ENCODE measurements around the gene LRBA.
"Not testable (repeated sequence)": the region's sequence is repeated elsewhere in the genome, so short reads cannot be mapped to it uniquely, and the experiment has no call there.

Gene LRBA

DNA sequence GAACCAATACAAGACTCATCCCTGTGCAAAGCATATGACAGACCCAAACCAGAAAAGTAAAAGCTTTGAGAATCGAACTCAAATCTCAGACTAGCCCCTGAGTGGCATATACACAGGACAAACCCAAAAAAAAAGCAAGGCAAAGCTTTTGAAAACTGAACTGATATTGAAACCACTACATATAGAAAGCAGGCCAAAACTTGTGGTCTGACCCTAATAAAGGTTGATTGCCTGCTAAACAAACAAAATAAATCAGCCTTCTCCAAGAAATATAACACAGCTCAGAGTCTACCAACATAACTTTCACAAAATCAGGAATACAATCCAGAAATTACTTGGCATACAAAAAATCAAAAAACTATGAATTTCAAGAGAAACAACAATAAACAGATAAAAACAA lies 40.3 kb downstream of the LRBA start:
- no peak for DNase-seq (ENCODE audit: low read depth)

DNA sequence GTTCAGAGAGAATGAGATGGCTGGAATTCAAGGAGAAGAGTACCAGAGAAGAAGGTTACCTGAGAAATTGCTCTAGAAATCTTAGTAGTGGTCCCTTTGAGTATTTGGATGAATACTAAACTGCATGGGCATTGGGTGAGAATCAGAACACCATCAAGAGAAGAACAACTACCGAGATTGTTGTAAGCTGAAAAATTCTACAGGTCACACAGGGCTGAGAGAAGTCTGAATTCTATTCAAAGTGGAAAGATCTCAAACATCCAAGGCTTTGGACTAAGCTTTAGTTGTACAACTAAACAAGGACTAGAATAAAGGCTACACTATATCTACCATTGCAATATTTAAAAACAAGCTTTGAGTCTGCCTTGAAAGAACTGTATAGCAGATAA lies 40.8 kb downstream of the LRBA start:
- no peak for DNase-seq (ENCODE audit: low read depth)

DNA sequence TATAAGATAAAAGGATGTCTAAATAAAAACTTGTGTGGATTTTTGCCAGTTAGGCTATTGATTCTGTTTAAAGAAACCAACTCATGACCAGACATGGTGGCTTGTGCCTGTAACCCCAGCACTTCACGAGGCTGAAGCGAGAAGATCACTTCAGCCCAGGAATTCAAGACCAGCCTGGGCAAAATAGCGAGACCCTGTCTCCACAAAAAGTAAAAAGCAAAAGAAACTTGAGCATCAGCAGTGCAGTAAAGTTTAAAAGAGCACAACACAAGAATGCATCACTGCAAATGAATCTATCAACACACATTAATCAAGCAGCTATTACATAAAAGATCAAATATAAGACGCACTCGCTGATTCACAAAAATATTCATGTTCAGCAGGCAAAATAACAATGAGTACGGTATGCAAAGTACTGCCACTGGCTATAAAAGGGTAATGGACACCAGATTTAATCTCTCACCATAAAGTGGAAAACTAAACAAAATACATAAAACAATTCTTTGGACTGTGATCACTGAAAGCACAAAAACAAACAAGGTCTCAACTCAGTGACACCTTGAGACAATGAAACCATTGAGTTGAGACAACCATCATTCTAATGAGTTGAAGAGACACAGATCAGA lies 41.3 kb downstream of the LRBA start:
- DNase-seq (ENCODE audit: low read depth), result no peak

DNA sequence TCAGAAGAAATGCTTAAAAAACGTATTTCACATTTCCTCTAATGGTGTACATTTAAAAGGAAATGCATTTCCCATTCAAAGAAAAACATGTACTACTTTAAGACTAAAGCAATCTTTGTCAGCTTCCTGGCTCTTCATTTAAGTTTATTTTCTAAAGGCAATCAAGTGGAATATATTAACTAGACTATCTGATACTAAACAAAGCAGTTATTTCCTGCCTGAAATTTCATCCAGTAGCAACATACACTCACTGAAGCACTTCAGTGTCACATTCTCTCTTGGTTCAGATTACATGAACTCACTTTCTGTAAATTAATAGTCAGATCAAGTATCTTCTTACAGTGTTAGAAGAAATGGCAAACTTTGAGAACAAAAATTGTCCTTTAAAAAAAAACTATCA lies 42.5 kb downstream of the LRBA start:
- DNase-seq (ENCODE audit: low read depth), result no peak

DNA sequence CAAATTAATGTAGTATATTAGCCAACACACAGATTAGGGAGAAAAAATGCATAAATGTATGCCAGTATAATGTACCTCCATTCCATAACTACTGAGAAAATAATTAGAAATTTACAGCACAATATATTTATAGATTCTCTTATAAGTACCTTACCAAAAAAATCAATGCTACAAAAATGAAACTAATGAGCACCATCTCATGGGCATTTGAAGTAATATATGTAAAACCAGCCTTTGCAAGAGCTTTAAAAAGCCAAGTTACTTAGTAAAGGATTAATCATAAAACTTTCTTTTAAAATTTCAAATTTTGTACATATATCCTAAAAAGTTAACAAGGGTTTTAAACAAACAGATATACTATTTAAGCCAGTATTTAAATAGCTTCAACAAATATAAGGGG lies 43.2 kb downstream of the LRBA start:
- DNase-seq (ENCODE audit: low read depth), result no peak

DNA sequence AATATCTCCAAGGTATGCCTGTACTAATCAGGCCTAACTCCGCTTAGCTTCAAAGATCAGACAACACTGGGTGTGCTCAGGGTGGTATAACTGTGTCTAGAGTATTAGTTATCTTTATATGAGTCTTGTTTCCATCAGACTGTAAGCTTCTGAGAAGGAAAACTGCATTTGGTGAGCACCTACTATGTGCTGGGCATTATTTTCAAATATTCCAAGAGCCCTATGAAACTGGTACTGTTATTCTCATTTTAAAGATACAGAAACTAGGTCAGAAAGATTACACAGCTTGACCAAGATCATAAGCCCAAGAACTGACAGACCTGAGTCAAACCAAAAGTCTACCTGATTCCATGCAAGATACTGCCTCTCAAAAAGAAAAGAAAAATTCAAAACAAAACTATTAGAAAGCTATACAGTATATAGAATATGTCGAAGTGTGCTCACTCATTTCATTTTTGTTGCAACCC lies 44.4 kb downstream of the LRBA start:
- no peak for DNase-seq (ENCODE audit: low read depth)

DNA sequence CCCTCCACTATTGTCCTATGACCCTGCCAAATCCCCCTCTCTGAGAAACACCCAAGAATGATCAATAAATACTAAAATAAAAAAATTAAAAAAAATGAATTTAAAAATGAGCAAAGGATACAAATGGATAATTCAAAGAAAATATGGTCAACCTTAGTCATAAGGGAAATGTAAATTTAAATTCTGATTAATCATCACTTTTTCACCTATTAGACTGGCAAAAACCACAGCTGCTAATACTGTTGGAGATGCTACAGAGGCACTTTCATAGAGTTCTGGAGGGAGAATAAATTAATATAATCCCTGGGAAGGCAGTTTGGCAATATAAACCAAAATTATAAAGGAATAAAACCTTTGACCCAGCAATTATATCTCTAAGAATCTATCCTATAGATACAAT lies 50.3 kb downstream of the LRBA start:
- no peak for DNase-seq (ENCODE audit: low read depth)

DNA sequence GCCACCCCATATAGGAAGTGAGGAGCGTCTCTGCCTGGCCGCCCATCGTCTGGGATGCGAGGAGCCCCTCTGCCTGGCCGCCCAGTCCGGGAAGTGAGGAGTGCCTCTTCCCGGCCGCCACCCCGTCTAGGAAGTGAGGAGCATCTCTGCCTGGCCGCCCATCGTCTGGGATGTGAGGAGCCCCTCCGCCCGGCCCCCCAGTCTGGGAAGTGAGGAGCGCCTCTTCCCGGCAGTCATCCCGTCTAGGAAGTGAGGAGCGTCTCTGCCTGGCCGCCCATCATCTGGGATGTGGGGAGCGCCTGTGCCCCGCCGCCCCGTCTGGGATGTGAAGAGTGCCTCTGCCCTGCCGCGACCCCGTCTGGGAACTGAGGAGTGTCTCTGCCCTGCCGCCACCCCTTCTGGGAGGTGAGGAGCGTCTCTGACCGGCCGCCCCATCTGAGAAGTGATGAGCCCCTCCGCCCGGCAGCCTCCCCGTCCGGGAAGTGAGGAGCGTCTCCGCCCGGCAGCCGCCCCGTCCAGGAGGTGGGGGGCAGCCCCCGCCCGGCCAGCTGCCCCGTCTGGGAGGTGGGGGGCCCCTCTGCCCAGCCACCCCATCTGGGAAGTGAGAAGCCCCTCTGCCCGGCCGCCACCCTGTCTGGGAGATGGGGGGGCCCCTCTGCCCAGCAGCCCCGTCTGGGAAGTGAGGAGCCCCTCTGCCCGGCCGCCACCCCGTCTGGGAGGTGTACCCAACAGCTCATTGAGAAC lies 51.3 kb downstream of the LRBA start:
- not testable (repeated sequence) for DNase-seq (ENCODE audit: low read depth)

DNA sequence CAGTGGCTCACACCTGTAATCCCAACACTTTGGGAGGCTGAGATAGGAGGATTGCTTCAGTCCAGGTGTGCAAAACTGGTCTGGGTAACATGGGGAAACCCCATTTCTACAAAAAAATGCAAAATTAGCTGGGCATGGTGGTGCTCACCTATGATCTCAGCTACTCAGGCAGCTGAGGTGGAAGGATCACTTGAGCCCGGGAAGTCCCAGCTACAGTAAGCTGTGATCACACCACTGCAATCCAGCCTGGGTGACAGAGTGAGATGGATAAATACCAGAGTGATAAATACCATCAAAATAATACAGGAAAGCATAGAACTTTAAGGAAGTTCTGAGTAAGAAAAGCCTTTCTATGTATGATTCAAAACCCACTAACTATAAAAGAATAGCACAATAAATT lies 52.8 kb downstream of the LRBA start:
- DNase-seq (ENCODE audit: low read depth), result no peak

DNA sequence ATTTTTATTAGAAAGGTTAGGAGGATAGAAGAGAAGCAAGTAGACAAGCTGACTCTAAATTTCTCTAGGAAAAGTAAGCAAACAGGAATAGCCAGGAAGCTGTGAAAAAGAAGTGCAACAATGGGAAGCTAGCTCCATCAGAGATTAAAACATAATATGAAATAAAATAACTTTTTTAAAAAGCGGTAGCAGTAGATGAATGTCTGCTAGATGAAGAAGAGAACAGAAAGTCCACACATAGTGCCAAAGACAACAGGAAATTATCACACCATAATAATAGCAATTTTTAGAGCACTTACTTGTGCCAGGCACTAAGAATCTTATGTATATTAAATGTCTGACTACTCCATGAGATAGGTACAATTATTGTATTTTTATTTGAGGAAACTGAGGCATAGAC lies 53.5 kb downstream of the LRBA start:
- no peak for DNase-seq (ENCODE audit: low read depth)

DNA sequence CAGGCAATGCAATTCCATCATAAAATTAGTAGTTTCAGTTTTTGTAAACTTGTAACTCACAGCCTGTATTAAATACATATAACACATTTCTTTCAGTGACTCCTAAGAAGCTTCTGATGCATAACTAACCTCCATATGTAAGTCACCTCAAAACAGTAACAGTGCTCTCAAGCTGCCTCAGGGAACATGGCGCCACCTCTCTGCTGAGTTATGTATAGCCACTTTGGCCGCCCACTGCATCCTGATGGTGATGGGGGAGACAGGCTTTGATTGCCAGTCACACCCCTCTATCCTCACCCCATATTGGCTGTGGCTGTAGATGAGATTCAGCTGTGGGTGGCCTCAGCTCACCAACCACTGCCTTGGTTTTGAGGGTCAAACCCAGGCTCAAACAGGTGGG lies 54.3 kb downstream of the LRBA start:
- DNase-seq (ENCODE audit: low read depth), result no peak

DNA sequence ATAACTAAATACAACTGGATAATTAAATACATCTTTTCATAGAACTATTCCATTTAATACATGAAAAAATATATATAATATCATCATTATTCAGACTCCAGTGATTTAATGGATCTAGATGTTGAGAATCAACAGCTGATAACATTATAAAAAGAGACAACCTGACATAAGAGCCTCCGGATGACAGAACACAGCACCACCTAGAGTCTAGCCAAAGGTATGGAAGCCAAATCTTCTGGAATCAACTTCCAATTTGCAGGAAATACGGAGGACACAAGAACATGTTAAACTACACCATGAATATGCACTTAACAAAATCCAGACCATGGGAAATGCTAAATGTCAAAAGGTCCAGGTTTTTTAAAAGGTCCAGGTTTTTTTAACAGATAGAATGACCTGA lies 55.0 kb downstream of the LRBA start:
- no peak for DNase-seq (ENCODE audit: low read depth)

DNA sequence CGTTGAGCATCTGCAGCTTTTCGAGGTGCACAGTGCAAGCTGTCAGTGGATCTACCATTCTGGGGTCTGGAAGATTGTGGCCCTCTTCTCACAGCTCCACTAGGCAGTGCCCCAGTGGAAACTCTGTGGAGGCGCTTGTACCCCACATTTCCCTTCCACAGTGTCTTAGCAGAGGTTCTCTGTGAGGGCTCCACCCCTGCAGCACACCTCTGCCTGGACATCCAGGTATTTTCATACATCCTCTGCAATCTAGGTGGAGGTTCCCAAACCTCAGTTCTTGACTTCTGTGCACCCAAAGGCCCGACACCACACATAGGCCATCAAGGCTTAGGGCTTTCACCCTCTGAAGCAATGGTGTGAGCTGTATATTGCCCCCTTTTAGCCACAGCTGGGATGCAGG lies 57.1 kb downstream of the LRBA start:
- DNase-seq (ENCODE audit: low read depth), result not testable (repeated sequence)

DNA sequence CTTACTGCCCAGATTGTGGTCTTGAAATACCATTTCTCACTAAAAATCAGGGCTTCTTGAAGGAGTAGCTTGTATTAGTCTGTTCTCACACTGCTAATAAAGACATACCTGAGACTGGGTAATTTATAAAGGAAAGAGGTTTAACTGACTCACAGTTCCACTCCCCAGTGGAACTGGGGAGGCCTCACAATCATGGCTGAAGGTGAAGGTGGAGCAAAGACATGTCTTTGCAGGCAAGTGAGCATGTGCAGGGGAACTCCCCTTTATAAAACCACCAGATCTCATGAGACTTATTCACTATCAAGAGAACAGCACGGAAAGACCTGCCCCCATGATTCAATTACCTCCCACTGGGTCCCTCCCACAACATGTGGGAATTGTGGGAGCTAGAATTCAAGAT lies 58.0 kb downstream of the LRBA start:
- not testable (repeated sequence) for DNase-seq (ENCODE audit: low read depth)

DNA sequence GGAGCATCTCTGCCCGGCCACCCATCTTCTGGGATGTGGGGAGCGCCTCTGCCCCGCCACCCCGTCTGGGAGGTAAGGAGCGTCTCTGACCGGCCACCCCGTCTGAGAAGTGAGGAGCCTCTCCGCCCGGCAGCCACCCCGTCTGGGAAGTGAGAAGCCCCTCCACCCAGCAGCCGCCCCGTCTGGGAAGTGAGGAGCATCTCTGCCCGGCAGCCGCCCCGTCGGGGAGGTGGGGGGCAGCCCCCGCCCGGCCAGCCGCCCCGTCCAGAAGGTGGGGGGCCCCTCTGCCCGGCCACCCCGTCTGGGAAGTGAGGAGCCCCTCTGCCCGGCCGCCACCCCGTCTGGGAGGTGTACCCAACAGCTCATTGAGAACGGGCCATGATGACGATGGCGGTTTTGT lies 61.2 kb downstream of the LRBA start:
- DNase-seq (ENCODE audit: low read depth), result not testable (repeated sequence)

DNA sequence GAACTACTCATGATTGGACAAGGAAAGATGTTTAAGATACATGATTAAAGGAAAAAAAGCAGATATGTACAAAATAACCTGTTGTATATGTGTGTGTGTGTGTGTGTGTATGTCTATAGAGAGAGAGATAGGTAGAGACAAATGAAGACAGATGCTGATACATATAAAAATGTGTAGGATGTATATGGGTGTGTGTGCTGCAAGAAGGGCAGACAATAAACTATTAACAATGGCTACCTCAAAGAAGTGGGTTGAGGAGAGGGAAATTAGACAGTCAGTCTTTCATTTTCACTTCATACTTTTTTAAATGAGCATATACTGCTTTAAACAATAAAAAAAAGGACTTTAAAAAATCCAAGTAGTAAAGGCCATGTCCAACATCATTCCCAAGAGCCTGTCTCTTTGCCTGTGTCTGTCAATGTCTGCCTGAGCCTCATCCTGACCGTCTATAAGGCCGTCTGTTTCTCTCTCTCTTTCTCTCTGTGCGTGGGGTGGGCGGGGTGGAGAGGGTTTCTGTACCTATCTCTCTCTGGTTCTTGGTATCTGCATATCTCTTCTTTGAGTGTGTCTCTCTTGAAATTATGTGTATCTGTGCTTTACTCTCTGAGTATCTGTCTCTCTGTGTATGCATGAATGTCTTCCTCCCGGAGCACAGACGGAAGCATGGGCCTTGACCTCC lies 62.8 kb downstream of the LRBA start:
- no peak for DNase-seq (ENCODE audit: low read depth)

DNA sequence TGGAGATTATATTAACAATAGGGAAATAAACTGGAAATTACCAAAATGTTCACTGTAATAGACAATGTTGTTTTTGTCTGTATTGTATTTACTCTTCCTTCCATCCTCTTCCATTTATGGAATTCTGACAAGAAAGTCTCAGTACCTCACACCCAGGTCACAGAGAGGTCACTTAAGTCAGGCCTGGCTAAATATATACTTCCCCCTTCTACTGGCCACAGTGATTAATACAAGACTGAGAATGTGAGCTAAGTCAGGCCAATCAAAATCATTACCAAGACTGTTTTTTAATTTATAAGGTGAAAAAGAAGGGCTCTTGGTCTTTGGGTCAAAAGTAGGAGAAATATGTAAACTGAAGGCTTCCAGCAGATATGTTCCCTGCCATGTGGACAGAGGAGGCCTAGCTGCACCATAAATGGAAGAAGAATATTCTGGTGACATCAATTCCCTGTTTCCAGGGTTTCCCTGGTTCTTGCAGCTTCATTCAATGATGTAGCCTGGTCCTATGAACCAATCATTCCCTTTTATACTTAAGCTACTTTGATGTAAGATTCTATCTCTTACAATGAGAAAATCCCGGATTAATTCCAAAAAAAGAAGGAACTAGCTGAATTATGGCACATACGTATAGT lies 64.3 kb downstream of the LRBA start:
- DNase-seq (ENCODE audit: low read depth), result no peak

DNA sequence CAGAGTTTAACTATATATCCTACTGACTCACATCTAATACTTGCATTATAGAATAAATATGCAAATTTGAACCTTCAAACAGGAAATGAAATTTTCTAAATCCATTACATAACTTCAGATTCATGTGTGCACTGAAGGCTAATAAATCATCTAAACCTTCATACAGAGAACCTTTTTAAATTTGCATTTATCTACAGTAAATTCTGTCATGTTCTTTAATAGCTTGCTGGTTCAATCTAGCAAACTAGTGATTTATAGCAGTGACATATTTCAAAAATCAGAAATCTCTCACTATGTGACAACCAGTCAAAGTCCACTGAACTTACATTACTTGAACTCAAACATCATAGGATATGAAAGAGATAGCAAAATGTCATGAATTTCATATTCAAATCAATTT lies 65.1 kb downstream of the LRBA start:
- DNase-seq (ENCODE audit: low read depth), result no peak

DNA sequence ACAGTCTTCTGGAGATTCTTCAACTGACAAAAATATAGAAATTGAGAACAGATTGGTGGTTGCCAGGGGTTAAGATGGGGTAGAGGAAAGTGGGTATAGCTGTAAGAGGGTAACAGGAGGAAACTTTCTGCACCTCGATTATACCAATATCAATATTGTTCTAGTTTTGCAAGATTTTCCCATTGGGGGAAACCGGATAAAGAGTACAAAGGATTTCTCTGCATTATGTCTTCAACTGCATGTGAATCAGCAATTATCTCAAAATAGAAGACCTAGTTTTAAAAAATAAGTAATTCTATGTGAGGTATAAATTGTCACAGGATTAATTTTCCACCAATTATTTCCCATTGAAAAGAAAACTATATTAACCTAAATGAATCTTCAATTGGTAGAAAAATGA lies 65.7 kb downstream of the LRBA start:
- DNase-seq (ENCODE audit: low read depth), result no peak

DNA sequence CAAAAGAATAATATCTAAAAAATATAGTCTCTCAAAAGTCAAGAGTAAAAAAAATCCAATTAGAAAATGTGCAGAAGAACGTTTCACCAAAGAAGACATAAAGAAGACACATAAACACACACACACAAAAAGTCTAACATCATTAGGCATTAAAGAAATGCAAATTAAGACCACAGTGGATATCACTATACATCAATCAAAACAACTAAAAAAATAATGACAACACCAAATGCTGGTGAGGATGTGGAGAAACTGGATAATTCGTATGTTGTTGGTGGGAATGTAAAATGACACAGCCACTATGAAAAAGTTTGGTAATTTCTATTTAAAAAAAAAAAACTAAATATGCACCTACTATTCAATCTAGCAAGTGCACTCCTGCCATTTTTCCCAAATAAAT lies 66.4 kb downstream of the LRBA start:
- DNase-seq (ENCODE audit: low read depth), result no peak

DNA sequence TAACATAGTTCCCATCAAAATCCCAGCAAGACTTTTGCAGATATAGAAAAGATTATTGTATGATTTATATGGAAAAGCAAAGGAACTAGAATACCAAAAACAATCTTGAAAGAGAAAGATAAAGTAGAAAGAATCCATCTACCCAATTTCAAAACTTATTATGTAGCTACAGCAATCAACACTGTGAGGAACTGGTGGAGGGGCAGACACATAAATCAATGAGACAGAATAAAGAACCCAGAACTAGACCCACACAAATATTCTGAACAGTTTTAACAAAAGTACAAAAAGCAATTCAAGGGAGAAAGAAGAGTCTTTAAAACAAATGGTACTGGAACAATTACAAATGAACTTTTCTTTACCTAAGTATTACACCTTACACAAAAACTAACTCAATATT lies 67.0 kb downstream of the LRBA start:
- no peak for DNase-seq (ENCODE audit: low read depth)

DNA sequence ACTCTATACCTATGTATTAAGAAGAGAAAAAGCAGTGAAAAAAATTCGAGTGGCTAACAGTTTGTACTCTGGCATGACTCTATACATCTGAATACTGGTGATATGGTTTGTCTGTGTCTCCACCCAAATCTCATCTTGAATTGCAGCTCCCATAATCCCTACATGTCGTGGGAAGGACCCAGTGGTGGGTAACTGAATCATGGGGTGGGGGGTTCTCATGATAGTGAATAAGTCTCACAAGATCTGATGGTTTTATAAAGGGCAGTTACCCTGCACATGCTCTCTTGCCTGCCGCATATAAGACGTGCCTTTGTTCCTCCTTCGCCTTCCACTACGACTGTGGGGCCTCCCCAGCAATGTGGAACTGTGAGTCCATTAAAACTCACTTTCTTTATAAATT lies 70.4 kb downstream of the LRBA start:
- no peak for DNase-seq (ENCODE audit: low read depth)

DNA sequence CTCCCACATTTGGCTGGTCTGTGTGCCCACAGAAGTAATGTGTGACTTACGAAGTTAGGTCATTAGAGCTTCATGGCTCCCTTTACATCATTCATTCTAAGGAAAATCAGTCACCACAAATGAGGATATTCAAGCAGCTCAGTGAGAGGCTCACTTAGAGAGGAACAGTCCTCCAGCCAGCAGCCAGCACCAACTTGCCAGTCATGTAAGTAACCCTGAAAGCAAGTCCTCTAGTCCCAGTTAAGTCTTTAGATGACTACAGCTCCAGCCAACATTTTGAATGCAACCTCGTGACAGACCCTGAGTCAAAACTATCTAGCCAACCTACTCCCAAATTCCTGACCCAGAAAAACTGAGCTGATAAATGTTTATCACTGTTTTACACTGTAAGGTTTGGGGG lies 71.3 kb downstream of the LRBA start:
- no peak for DNase-seq (ENCODE audit: low read depth)

All from non-pigmented ciliary epithelial cell (primary cell).